OCI-LY7 (cell line): Measurements from ENCODE around the gene GPR183. TPM values are rescaled to one million over a fixed set of nuclear protein-coding genes. Genes with fewer than 3 reads are reported as not detected.

Experiments
- BruUV-seq: library from RNA; stranded (reverse); fragments of 400-500 nt; replicated peaks from 2 replicates; lab custom pipeline; 2021; lab: Mats Ljungman, UMichigan
- CTCF ChIA-PET: fragments of 300-600 bp; sonication (Branson Sonifier 250); formaldehyde crosslinking; loops from one replicate; lab custom pipeline; 2022; ENCODE audit warnings: antibody characterized with exemption; ENCODE audit not compliant: unreplicated experiment; lab: Charles Lee
- POLR2A ChIA-PET: fragments of 300-600 bp; sonication (Branson Sonifier 250); formaldehyde crosslinking; loops from one replicate; lab custom pipeline; 2022; ENCODE audit warnings: antibody characterized with exemption; lab: Charles Lee
- DNase-seq: peaks from one replicate; pipeline ENCODE4 v3.0.0-alpha.2; 2015; ENCODE audit warnings: low spot score
- H2AFZ ChIP-seq: fragments of 200-600 bp; sonication (generic), shearing (Covaris generic); 2 replicates; pipeline ENCODE4 v1.6.1; 2014; ENCODE audit warnings: mild to moderate bottlenecking, antibody characterized with exemption, low read length, moderate library complexity
- H3K27ac ChIP-seq: fragments of 200-600 bp; sonication (generic); 2 replicates; pipeline ENCODE4 v1.5.1; 2014; ENCODE audit warnings: mixed run types, low read depth, mild to moderate bottlenecking, moderate library complexity, low read length, inconsistent platforms; ENCODE audit not compliant: poor library complexity, severe bottlenecking
- H3K36me3 ChIP-seq: fragments of 200-600 bp; sonication (generic); 2 replicates; pipeline ENCODE4 v1.6.1; 2014; ENCODE audit warnings: mild to moderate bottlenecking, antibody characterized with exemption, low read length, moderate library complexity, mixed read lengths; ENCODE audit not compliant: insufficient read depth
- H3K4me1 ChIP-seq: fragments of 200-600 bp; sonication (generic); 2 replicates; pipeline ENCODE4 v1.5.1; 2014; ENCODE audit warnings: mild to moderate bottlenecking, low read length; ENCODE audit not compliant: insufficient read depth, poor library complexity, severe bottlenecking
- H3K4me2 ChIP-seq: fragments of 200-600 bp; sonication (generic); 2 replicates; pipeline ENCODE4 v1.6.1; 2014; ENCODE audit warnings: mild to moderate bottlenecking, low read length
- H3K4me3 ChIP-seq: fragments of 200-600 bp; sonication (generic); 2 replicates; pipeline ENCODE4 v1.5.1; 2014; ENCODE audit warnings: mild to moderate bottlenecking, low read depth, low read length; ENCODE audit not compliant: poor library complexity, severe bottlenecking
- H3K79me2 ChIP-seq: fragments of 200-600 bp; sonication (generic); 2 replicates; pipeline ENCODE4 v1.6.1; 2016; ENCODE audit warnings: low read depth, mild to moderate bottlenecking, low read length, moderate library complexity, mixed read lengths; ENCODE audit not compliant: insufficient read depth
- H3K9me2 ChIP-seq: fragments of 200-600 bp; sonication (generic); 2 replicates; pipeline ENCODE4 v1.6.1; 2016; ENCODE audit warnings: mild to moderate bottlenecking, low read length, mixed read lengths; ENCODE audit not compliant: insufficient read depth
- H3K9me3 ChIP-seq: fragments of 200-600 bp; sonication (generic); 2 replicates; pipeline ENCODE4 v1.6.1; 2014; ENCODE audit warnings: mild to moderate bottlenecking, mixed run types, low read length, mixed read lengths
- H4K20me1 ChIP-seq: fragments of 200-600 bp; sonication (generic); 2 replicates; pipeline ENCODE4 v1.6.1; 2014; ENCODE audit warnings: mild to moderate bottlenecking, antibody characterized with exemption, low read length, moderate library complexity, mixed read lengths; ENCODE audit not compliant: insufficient read depth
- CTCF ChIP-seq: fragments of 200-600 bp; sonication (generic); conservative IDR thresholded peaks from 2 replicates; pipeline ENCODE4 v1.5.1; 2014; ENCODE audit warnings: mild to moderate bottlenecking, antibody characterized with exemption, low read length, moderate library complexity, mixed read lengths
- EZH2phosphoT487 ChIP-seq: fragments of 200-600 bp; sonication (generic); IDR thresholded peaks from 2 replicates; pipeline ENCODE4 v1.6.1; 2018; ENCODE audit warnings: low read depth, borderline replicate concordance, mild to moderate bottlenecking, mixed run types, antibody characterized with exemption, low read length, moderate library complexity, mixed read lengths
- intact Hi-C: fragments of 100-400 bp; cut with micrococcal nuclease; formaldehyde crosslinking; loops from one replicate; pipeline ENCODE4 v1.10.0; 2022; ENCODE audit not compliant: unreplicated experiment
- total RNA-seq, 2 experiments: library from RNA; depleted of rRNA in 1 of 2; stranded (reverse); fragments of >200 nt in 1 of 2; shearing (Covaris generic) in 1 of 2; gene quantifications; 2 replicates each; pipeline ENCODE4 v1.2.3, GENCODE V29; 2014 to 2022

The GPR183 gene
- total RNA-seq, 2 experiments from 2014 or later = not detected

- Histone ChIP-seq H3K4me3 (no peak overlapping the region), H3K27ac (no peak overlapping the region), H2AFZ (no peak overlapping the region), H3K9me3 (no peaks in the 10 kb centered on the region), H3K4me1 (no peaks in the 10 kb centered on the region), H3K4me2 (no peak overlapping the region), H3K36me3 (no peaks in the 10 kb centered on the region; the same call in 1 of the 2 replicates), H4K20me1 (no peaks in the 10 kb centered on the region; the same call in 1 of the 2 replicates), H3K79me2 (no peaks in the 10 kb centered on the region), H3K9me2 (no peaks in the 10 kb centered on the region)
- no peak for DNase-seq
- intact Hi-C loops = no loop called here
- no peak for TF ChIP-seq EZH2phosphoT487
- no peak for TF ChIP-seq CTCF
- ChIA-PET POLR2A (interaction anchor here (0.7 kb wide), 1 partner anchor 61 kb away, joined by 3 read pairs; no protein-coding TSS in a partner anchor), CTCF (no interaction called here)
- BruUV-seq = no TSS peak
Observed at GRCh38 chr13:99289674-99290337, 17.4 kb downstream of the GPR183 start.

GRCh38 chr13:99289271-99289670 is 17.9 kb downstream of the GPR183 start:
- no peak for TF ChIP-seq EZH2phosphoT487
- TF ChIP-seq CTCF = no peak
- Histone ChIP-seq H4K20me1 (no peaks in the 10 kb centered on the region; the same call in 1 of the 2 replicates), H3K9me3 (no peaks in the 10 kb centered on the region), H3K4me2 (no peak overlapping the region), H3K4me3 (no peak overlapping the region), H3K9me2 (no peaks in the 10 kb centered on the region), H3K79me2 (no peaks in the 10 kb centered on the region), H3K4me1 (no peaks in the 10 kb centered on the region), H2AFZ (no peak overlapping the region), H3K36me3 (no peaks in the 10 kb centered on the region), H3K27ac (no peak overlapping the region)
- ChIA-PET POLR2A (interaction anchor here (0.7 kb wide), 1 partner anchor 60 kb away, joined by 3 read pairs; no protein-coding TSS in a partner anchor), CTCF (no interaction called here)
- intact Hi-C loops = no loop called here
- BruUV-seq = no TSS peak
- no peak for DNase-seq

- intact Hi-C loops = no loop called here
- Histone ChIP-seq H3K9me2 (no peaks in the 10 kb centered on the region), H3K27ac (no peak overlapping the region), H3K4me3 (no peak overlapping the region), H3K9me3 (no peaks in the 10 kb centered on the region), H3K4me2 (no peak overlapping the region), H2AFZ (no peak overlapping the region), H3K36me3 (no peaks in the 10 kb centered on the region), H3K4me1 (peaks cover 5% of the 10 kb centered on the region), H3K79me2 (peaks cover 2% of the 10 kb centered on the region; the same call in 1 of the 2 replicates), H4K20me1 (peaks cover 2% of the 10 kb centered on the region)
- ChIA-PET CTCF (no interaction called here), POLR2A (no interaction called here)
- TF ChIP-seq CTCF (no peak), EZH2phosphoT487 (no peak)
- DNase-seq = no peak
- no TSS peak for BruUV-seq
Observed at GRCh38 chr13:99288089-99288488, 19.1 kb downstream of the GPR183 start.
